ENCODE data around the gene C11orf68. TPM values are rescaled to one million over a fixed set of nuclear protein-coding genes. Genes with fewer than 3 reads are reported as not detected.

The C11orf68 gene
- polyA plus RNA-seq, 1 experiment = 32.9 TPM

DNA sequence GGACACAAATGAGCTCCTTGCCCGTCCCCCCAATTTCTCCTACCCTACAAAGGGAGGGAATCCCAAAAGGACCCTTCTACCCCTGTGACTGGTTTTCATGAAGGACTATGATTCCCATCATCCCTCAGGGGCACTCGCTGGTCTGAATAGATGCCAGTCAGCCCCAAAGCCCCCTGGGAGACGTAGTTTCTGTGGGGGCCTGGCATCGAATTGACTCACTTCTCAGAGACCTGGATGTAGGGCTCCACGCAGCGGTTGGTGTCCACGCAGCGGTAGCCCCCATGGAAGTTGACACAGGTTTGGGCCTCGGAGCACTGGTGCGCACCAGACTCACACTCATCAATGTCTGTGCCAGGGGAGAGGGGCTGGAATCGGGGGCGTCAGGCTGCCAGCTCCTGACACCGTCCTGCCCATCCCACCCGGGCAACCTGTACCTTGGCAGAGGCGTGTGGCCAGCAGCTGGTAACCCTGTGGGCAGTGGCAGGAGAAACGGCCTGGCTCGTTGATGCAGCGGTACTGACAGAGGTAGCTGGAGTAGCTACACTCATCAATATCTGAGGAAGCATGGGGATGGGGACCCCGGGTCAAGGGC lies 50.7 kb downstream of the C11orf68 start:
- no peak overlapping the region for H3K27ac ChIP-seq (ENCODE audit: low read depth, low read length)
- POLR2A ChIA-PET = interaction anchor here (0.7 to 4.2 kb wide), 4 partner anchors 9 to 988 kb away, joined by 3 to 26 read pairs (median 4); partner anchors contain the start of genes FIBP and MUS81

GRCh38 chr11:65867284-65868071 lies 51.4 kb downstream of the C11orf68 start:
- TF ChIP-seq, protein P1, sequence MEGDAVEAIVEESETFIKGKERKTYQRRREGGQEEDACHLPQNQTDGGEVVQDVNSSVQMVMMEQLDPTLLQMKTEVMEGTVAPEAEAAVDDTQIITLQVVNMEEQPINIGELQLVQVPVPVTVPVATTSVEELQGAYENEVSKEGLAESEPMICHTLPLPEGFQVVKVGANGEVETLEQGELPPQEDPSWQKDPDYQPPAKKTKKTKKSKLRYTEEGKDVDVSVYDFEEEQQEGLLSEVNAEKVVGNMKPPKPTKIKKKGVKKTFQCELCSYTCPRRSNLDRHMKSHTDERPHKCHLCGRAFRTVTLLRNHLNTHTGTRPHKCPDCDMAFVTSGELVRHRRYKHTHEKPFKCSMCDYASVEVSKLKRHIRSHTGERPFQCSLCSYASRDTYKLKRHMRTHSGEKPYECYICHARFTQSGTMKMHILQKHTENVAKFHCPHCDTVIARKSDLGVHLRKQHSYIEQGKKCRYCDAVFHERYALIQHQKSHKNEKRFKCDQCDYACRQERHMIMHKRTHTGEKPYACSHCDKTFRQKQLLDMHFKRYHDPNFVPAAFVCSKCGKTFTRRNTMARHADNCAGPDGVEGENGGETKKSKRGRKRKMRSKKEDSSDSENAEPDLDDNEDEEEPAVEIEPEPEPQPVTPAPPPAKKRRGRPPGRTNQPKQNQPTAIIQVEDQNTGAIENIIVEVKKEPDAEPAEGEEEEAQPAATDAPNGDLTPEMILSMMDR (IDR thresholded peaks at IDR 0.05; ENCODE audit: low read depth, low read length) = no peak
- Histone ChIP-seq H3K9me3 (ENCODE audit: control insufficient read depth, insufficient read depth, low read length) (no peaks in the 10 kb centered on the region; the same call in 1 of the 2 replicates), H3K4me3 (ENCODE audit: low read depth, low read length) (no peak overlapping the region), H3K27me3 (ENCODE audit: control insufficient read depth, insufficient read depth, low read length) (no peaks in the 10 kb centered on the region), H3K27ac (ENCODE audit: low read depth, low read length) (no peak overlapping the region)
- no peak for DNase-seq (ENCODE audit: low read depth, low spot score)
- ChIA-PET CTCF (interaction anchor here (2.1 to 4.2 kb wide), 3 partner anchors 8 to 21 kb away, joined by 14 to 35 read pairs (median 20); partner anchors contain the start of genes FIBP and MUS81), POLR2A (interaction anchor here (0.6 to 4.2 kb wide), 3 partner anchors 8 to 48 kb away, joined by 4 to 26 read pairs (median 7); partner anchors contain the start of gene MUS81)

More for the DNA sequence above, 50.7 kb downstream of the C11orf68 start:
- Histone ChIP-seq H3K27me3 (ENCODE audit: control insufficient read depth, insufficient read depth, low read length) (no peaks in the 10 kb centered on the region), H3K4me3 (ENCODE audit: low read depth, low read length) (no peak overlapping the region), H3K9me3 (ENCODE audit: control insufficient read depth, insufficient read depth, low read length) (no peaks in the 10 kb centered on the region; the same call in 1 of the 2 replicates)
- no peak for DNase-seq (ENCODE audit: low read depth, low spot score)
- CTCF ChIA-PET = interaction anchor here (2.1 to 4.2 kb wide), 3 partner anchors 8 to 20 kb away, joined by 14 to 35 read pairs (median 20); partner anchors contain the start of genes FIBP and MUS81
- TF ChIP-seq, protein P1 (IDR thresholded peaks at IDR 0.05; ENCODE audit: low read depth, low read length) = no peak

Other genes with a start within 250 kb of the C11orf68 start
- 22.6 and 26.1 TPM in 2 replicates for gene KAT5, start 206.8 kb downstream of the C11orf68 start, polyA plus RNA-seq (2011; rRNA removed)
- gene RNASEH2C, start 198.3 kb downstream of the C11orf68 start, polyA plus RNA-seq (2011; rRNA removed) = 14.2 and 20.8 TPM in 2 replicates
- gene AP5B1, start 138.1 kb downstream of the C11orf68 start, polyA plus RNA-seq (2011; rRNA removed) = 2.6 and 3.3 TPM in 2 replicates
- not detected in 2 replicates for gene OVOL1, start 132.0 kb downstream of the C11orf68 start, polyA plus RNA-seq (2011; rRNA removed)
- 0.30 and 0.57 TPM in 2 replicates for gene SNX32, start 85.1 kb downstream of the C11orf68 start, polyA plus RNA-seq (2011; rRNA removed)
- gene CFL1, start 60.9 kb downstream of the C11orf68 start, polyA plus RNA-seq (2011; rRNA removed) = 1,553 and 1,822 TPM in 2 replicates
- 23.8 and 27.5 TPM in 2 replicates for gene MUS81, start 58.6 kb downstream of the C11orf68 start, polyA plus RNA-seq (2011; rRNA removed)
- 190 and 279 TPM in 2 replicates for gene EFEMP2, start 46.3 kb downstream of the C11orf68 start, polyA plus RNA-seq (2011; rRNA removed)
- not detected in 2 replicates for gene CTSW, start 39.2 kb downstream of the C11orf68 start, polyA plus RNA-seq (2011; rRNA removed)
- gene FIBP, start 30.6 kb downstream of the C11orf68 start, polyA plus RNA-seq (2011; rRNA removed) = 126 and 160 TPM in 2 replicates
- gene CCDC85B, start 28.4 kb downstream of the C11orf68 start, polyA plus RNA-seq (2011; rRNA removed) = 13.1 and 20.2 TPM in 2 replicates
- 7.9 and 16.1 TPM in 2 replicates for gene FOSL1, start 18.7 kb downstream of the C11orf68 start, polyA plus RNA-seq (2011; rRNA removed)
- gene DRAP1, start 364 bp upstream of the C11orf68 start, polyA plus RNA-seq (2011; rRNA removed) = 96.9 and 130 TPM in 2 replicates
- gene TSGA10IP, start 26.4 kb upstream of the C11orf68 start, polyA plus RNA-seq (2011; rRNA removed) = not detected in 2 replicates
- 14.3 and 15.7 TPM in 2 replicates for gene SART1, start 42.7 kb upstream of the C11orf68 start, polyA plus RNA-seq (2011; rRNA removed)
- gene EIF1AD, start 83.1 kb upstream of the C11orf68 start, polyA plus RNA-seq (2011; rRNA removed) = 23.9 and 24.0 TPM in 2 replicates
- 225 and 227 TPM in 2 replicates for gene BANF1, start 83.4 kb upstream of the C11orf68 start, polyA plus RNA-seq (2011; rRNA removed)
- 0.69 and 1.0 TPM in 2 replicates for gene CST6, start 92.9 kb upstream of the C11orf68 start, polyA plus RNA-seq (2011; rRNA removed)
- 0.25 and 0.40 TPM in 2 replicates for gene CATSPER1, start 107.4 kb upstream of the C11orf68 start, polyA plus RNA-seq (2011; rRNA removed)
- gene GAL3ST3, start 130.1 kb upstream of the C11orf68 start, polyA plus RNA-seq (2011; rRNA removed) = 0.09 and 0.11 TPM in 2 replicates
- gene SF3B2, start 133.3 kb upstream of the C11orf68 start, polyA plus RNA-seq (2011; rRNA removed) = 88.2 and 97.1 TPM in 2 replicates
- gene PACS1, start 151.2 kb upstream of the C11orf68 start, polyA plus RNA-seq (2011; rRNA removed) = 27.1 and 32.5 TPM in 2 replicates